Measurements from ENCODE around the gene GPRC6A. TPM values are rescaled to one million over a fixed set of nuclear protein-coding genes. Genes with fewer than 3 reads are reported as not detected.

GPRC6A gene
- polyA plus RNA-seq, 1 donor from 2014 or later: not detected

Other genes with a start within 250 kb of the GPRC6A start
- gene RSPH4A, start 212.6 kb downstream of the GPRC6A start, polyA plus RNA-seq (ENCODE audit: insufficient read depth, low read depth, low replicate concordance): 0.75 TPM
- 5.4 TPM for gene ZUP1, start 160.3 kb downstream of the GPRC6A start, polyA plus RNA-seq (ENCODE audit: insufficient read depth, low read depth, low replicate concordance)
- gene KPNA5, start 147.9 kb downstream of the GPRC6A start, polyA plus RNA-seq (ENCODE audit: insufficient read depth, low read depth, low replicate concordance): 4.7 TPM
- gene FAM162B, start 63.4 kb downstream of the GPRC6A start, polyA plus RNA-seq (ENCODE audit: insufficient read depth, low read depth, low replicate concordance): 1.8 TPM
- gene RFX6, start 48.2 kb upstream of the GPRC6A start, polyA plus RNA-seq (ENCODE audit: insufficient read depth, low read depth, low replicate concordance): not detected

Measured in brain (organoid and tissue), 1 donor.